Duodenal mucosa (tissue), 2 donors: Measurements from ENCODE around the gene SLC16A6.

Experiments
- H3K27ac ChIP-seq: one replicate; pipeline ENCODE4 v1.7.0; 2013; ENCODE audit warnings: low read depth, low read length
- H3K27me3 ChIP-seq, 2 donors: one replicate each; pipeline ENCODE4 v1.7.0; 2013; ENCODE audit warnings: low read length in 2 of 2, control low read depth in 1 of 2; ENCODE audit not compliant: insufficient read depth in 2 of 2, control insufficient read depth in 1 of 2
- H3K36me3 ChIP-seq, 2 donors: one replicate each; pipeline ENCODE4 v1.7.0; 2013; ENCODE audit warnings: low read length in 2 of 2, control low read depth in 1 of 2; ENCODE audit not compliant: insufficient read depth in 2 of 2, control insufficient read depth in 1 of 2
- H3K4me1 ChIP-seq, 2 donors: one replicate each; pipeline ENCODE4 v1.7.0; 2013; ENCODE audit warnings: low read length in 2 of 2, control low read depth in 1 of 2; ENCODE audit not compliant: insufficient read depth in 2 of 2, control insufficient read depth in 1 of 2
- H3K4me3 ChIP-seq, 2 donors: one replicate each; pipeline ENCODE4 v1.7.0; 2013; ENCODE audit warnings: low read length in 2 of 2, low read depth in 1 of 2
- H3K9ac ChIP-seq, 2 donors: one replicate each; pipeline ENCODE4 v1.7.0; 2013; ENCODE audit warnings: low read length in 2 of 2, low read depth in 1 of 2
- H3K9me3 ChIP-seq, 2 donors: one replicate each; pipeline ENCODE4 v1.7.0; 2013; ENCODE audit warnings: low read length in 2 of 2, control low read depth in 1 of 2; ENCODE audit not compliant: control insufficient read depth in 1 of 2

The SLC16A6 gene

DNA sequence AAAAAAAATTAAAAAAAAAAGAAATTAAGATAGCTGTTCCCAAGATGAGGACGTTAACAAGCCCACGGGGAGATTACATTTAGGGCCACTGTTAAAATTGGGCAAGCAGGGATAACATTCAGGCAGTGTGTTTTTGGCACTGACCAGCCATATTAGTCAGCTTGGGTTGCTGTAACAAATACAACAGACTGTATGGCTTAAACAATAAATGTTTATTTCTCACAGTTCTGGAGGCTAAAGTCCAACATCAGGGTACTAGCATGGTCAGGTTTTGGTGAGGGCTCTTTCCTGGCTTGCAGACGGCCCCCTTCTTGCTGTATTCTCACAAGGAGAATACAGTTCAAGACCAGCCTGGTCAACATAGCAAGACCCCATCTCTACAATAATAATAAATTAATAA is 31.7 kb upstream of the SLC16A6 start:
- Histone ChIP-seq H3K27ac (no peak overlapping the region), H3K9ac (no peak overlapping the region)

GRCh38 chr17:68321556-68321954 is 30.6 kb upstream of the SLC16A6 start:
- H3K27ac ChIP-seq, result no peak overlapping the region

More for the DNA sequence above, 31.7 kb upstream of the SLC16A6 start:
- Histone ChIP-seq H3K4me1 (no peaks in the 10 kb centered on the region), H3K9me3 (no peaks in the 10 kb centered on the region), H3K36me3 (no peaks in the 10 kb centered on the region), H3K27me3 (no peaks in the 10 kb centered on the region), H3K4me3 (no peak overlapping the region)

GRCh38 chr17:68320943-68321555 is 30.1 kb upstream of the SLC16A6 start:
- no peak overlapping the region for H3K9ac ChIP-seq
- H3K27me3 ChIP-seq, result no peaks in the 10 kb centered on the region
- H3K9me3 ChIP-seq, result no peaks in the 10 kb centered on the region
- H3K36me3 ChIP-seq, result no peaks in the 10 kb centered on the region
- no peaks in the 10 kb centered on the region for H3K4me1 ChIP-seq
- H3K27ac ChIP-seq, result no peak overlapping the region
- H3K4me3 ChIP-seq, result no peak overlapping the region

More at GRCh38 chr17:68321556-68321954, 30.6 kb upstream of the SLC16A6 start:
- H3K9ac ChIP-seq, result no peak overlapping the region
- H3K27me3 ChIP-seq, result no peaks in the 10 kb centered on the region
- no peak overlapping the region for H3K4me3 ChIP-seq
- no peaks in the 10 kb centered on the region for H3K36me3 ChIP-seq
- H3K9me3 ChIP-seq, result no peaks in the 10 kb centered on the region
- no peaks in the 10 kb centered on the region for H3K4me1 ChIP-seq

- H3K9me3 ChIP-seq, result no peaks in the 10 kb centered on the region
- H3K4me3 ChIP-seq, result no peak overlapping the region
- H3K36me3 ChIP-seq, result no peaks in the 10 kb centered on the region
- H3K9ac ChIP-seq, result no peak overlapping the region
- no peak overlapping the region for H3K27ac ChIP-seq
- H3K27me3 ChIP-seq, result no peaks in the 10 kb centered on the region
- no peaks in the 10 kb centered on the region for H3K4me1 ChIP-seq
These were observed 29.5 kb upstream of the SLC16A6 start for GRCh38 chr17:68320311-68320865.

DNA sequence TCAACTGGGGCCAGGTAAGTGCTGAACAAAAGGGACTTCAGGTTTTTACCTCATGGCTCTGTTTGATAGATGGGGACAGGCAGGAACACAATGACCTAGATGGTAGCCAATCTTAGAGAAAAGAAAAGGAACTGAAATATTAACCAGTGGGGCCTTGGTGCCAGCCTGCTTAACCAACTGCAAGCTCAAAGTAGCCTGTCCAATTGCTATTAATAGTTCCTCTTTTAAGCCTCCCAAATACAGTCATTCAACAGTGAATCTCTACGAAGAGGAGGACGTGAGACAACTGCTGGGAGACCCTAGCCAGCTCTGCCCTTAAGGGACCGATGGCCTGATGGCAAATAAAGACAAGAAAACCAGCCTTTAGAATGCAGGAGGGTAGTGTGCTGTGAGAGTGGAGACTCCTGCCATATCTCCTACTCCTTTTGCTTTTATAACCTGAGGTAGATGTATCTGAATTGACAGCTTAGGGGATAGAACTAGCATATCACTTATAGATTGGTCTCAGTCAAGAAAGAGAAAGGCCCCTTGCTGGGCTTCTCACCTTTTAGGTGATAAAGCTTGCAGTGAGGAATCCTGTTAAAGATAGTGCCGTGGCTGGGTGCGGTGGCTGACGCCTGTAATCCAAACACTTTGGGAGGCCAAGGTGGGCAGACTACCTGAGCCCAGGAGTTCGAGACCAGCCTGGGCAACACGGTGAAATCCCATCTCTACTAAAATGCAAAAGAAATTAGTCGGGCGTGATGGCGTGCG is 28.7 kb upstream of the SLC16A6 start:
- Histone ChIP-seq H3K4me3 (no peak overlapping the region), H3K27ac (no peak overlapping the region), H3K36me3 (no peaks in the 10 kb centered on the region), H3K9me3 (no peaks in the 10 kb centered on the region), H3K4me1 (no peaks in the 10 kb centered on the region), H3K27me3 (no peaks in the 10 kb centered on the region), H3K9ac (no peak overlapping the region)

DNA sequence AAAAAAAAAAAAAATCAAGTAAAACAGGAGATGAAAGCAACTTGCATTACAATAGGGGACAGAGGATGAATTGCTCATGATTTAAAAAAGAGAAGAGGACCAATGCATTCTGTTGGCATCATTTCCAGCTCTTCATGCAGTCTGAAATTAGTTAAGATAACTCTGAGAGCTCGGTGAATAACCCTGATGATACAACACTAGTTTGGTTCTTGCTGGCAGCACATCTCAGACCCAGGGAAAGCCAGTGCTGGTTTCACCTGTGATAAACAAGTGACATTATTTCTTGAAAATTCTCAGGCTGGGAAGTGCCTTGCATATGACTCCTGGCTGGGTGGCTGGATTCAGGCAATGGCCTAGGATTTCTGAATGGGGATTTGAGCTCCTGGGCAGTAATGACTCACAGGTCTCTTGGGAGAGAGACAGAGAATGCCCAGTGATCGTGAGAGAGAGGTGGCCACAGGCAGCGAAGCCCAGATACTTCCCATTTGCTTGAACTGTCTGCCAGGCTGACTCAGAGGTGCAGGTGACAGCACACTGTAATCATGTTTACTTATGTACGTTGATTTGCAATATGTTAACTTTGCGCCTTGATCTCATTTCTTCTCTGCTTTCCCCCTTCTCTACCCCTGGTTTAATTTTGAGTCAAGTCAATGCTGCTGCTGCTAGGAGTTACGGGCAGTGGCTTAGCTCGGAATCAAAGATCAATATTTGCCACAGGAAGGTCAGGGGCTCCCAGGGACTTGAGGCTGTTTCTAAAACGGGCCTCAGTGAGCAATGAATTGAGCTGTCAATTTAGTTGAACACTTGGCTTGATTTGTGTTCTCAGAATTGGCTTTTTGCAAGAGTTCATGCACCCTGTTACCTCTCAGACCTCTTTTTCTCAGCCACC is 27.4 kb upstream of the SLC16A6 start:
- Histone ChIP-seq H3K27me3 (no peaks in the 10 kb centered on the region), H3K9ac (no peak overlapping the region), H3K27ac (no peak overlapping the region)

GRCh38 chr17:68317458-68317857 is 26.5 kb upstream of the SLC16A6 start:
- no peak overlapping the region for H3K4me3 ChIP-seq
- H3K4me1 ChIP-seq, result no peaks in the 10 kb centered on the region
- H3K9ac ChIP-seq, result no peak overlapping the region
- H3K9me3 ChIP-seq, result no peaks in the 10 kb centered on the region
- H3K36me3 ChIP-seq, result no peaks in the 10 kb centered on the region
- H3K27ac ChIP-seq, result no peak overlapping the region
- H3K27me3 ChIP-seq, result no peaks in the 10 kb centered on the region

More for the DNA sequence above, 27.4 kb upstream of the SLC16A6 start:
- Histone ChIP-seq H3K4me1 (no peaks in the 10 kb centered on the region), H3K9me3 (no peaks in the 10 kb centered on the region), H3K4me3 (no peak overlapping the region), H3K36me3 (no peaks in the 10 kb centered on the region)

- Histone ChIP-seq H3K27ac (no peak overlapping the region), H3K9ac (no peak overlapping the region), H3K27me3 (no peaks in the 10 kb centered on the region), H3K4me3 (no peak overlapping the region), H3K36me3 (no peaks in the 10 kb centered on the region), H3K4me1 (no peaks in the 10 kb centered on the region), H3K9me3 (no peaks in the 10 kb centered on the region)
These were observed 25.0 kb upstream of the SLC16A6 start for GRCh38 chr17:68315930-68316329.

GRCh38 chr17:68314916-68315535 is 24.1 kb upstream of the SLC16A6 start:
- Histone ChIP-seq H3K9ac (no peak overlapping the region), H3K4me1 (no peaks in the 10 kb centered on the region), H3K27ac (no peak overlapping the region), H3K9me3 (no peaks in the 10 kb centered on the region), H3K36me3 (no peaks in the 10 kb centered on the region), H3K4me3 (no peak overlapping the region), H3K27me3 (no peaks in the 10 kb centered on the region)
